AG10803 (cell line): ENCODE measurements around the gene FAHD2A.
"Not testable (repeated sequence)": the region's sequence is repeated elsewhere in the genome, so short reads cannot be mapped to it uniquely, and the experiment has no call there.

ENCODE experiments used
- DNase-seq: peaks from one replicate; pipeline ENCODE4 v3.0.0; 2010; ENCODE audit warnings: low read depth
- H3K4me3 ChIP-seq: 2 replicates; pipeline ENCODE4 v1.5.1; 2011; ENCODE audit warnings: mild to moderate bottlenecking, low read length, control low read depth

FAHD2A gene

GRCh38 chr2:95463292-95463691, 60.8 kb downstream of the FAHD2A start:
- not testable (repeated sequence) for H3K4me3 ChIP-seq, DNase-seq
